HG02943 (cell line): ENCODE results near the gene PGK2.

Experiments
- ATAC-seq: cut with Tn5 transposase; IDR thresholded peaks from one replicate; pipeline ENCODE4 v1.9.1; 2021; ENCODE audit warnings: mild to moderate bottlenecking, low read depth, moderate library complexity; ENCODE audit not compliant: unreplicated experiment

The PGK2 gene

DNA sequence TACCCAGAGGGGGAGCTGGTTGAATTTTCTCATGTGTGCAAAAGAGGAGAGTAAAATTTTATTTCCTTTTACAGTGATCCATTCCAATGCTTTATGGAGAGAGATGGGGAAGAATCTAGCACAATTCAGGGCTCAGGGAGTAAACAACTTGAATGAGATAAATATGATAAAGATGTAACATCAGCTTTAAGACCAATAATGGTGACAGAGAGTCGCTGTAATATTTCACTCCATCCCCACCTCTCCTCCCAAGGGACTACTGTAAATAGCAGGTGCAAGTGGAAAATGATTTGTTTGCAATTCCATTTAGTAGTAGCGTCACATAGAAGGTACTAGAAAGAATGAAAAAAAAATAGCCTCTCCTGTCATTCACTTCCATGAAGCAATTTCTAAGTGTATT, 47.7 kb downstream of the PGK2 start:
- no peak for ATAC-seq

DNA sequence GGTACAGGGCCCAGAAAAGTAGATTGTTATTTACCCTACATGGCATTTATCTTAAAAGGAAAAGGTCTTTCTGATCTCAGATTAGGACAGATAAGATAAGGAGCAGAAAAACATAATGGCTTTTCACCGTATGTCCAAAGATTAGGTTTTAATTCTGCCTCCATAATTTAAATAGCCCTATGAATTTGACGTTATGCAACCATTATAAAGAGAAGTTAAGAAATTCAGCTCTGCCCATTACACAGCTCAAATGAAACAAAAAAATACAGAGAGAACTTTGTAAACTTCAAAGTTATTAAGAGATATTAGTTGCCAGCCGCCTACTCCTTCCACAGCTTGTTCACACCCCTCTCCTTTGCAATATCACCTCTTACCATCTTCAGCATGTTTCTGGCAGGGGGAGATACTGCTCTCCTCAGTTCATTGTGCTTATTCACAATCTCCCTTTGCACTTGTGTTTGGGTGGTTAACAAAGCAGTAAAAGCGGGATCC, 51.0 kb downstream of the PGK2 start:
- no peak for ATAC-seq
